ENCODE results near the gene TMPRSS9.

- TF ChIP-seq, protein P1, sequence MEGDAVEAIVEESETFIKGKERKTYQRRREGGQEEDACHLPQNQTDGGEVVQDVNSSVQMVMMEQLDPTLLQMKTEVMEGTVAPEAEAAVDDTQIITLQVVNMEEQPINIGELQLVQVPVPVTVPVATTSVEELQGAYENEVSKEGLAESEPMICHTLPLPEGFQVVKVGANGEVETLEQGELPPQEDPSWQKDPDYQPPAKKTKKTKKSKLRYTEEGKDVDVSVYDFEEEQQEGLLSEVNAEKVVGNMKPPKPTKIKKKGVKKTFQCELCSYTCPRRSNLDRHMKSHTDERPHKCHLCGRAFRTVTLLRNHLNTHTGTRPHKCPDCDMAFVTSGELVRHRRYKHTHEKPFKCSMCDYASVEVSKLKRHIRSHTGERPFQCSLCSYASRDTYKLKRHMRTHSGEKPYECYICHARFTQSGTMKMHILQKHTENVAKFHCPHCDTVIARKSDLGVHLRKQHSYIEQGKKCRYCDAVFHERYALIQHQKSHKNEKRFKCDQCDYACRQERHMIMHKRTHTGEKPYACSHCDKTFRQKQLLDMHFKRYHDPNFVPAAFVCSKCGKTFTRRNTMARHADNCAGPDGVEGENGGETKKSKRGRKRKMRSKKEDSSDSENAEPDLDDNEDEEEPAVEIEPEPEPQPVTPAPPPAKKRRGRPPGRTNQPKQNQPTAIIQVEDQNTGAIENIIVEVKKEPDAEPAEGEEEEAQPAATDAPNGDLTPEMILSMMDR (conservative IDR thresholded peaks at IDR 0.05; ENCODE audit: low read depth, low read length), result no peak
- TF ChIP-seq EZH2 (IDR thresholded peaks at IDR 0.05; ENCODE audit: borderline replicate concordance, low read depth, low read length, poor library complexity, severe bottlenecking), result no peak
Measured at GRCh38 chr19:2451741-2452140, 91.7 kb downstream of the TMPRSS9 start.
